ENCODE data around the gene SLC12A8.

The SLC12A8 gene

DNA sequence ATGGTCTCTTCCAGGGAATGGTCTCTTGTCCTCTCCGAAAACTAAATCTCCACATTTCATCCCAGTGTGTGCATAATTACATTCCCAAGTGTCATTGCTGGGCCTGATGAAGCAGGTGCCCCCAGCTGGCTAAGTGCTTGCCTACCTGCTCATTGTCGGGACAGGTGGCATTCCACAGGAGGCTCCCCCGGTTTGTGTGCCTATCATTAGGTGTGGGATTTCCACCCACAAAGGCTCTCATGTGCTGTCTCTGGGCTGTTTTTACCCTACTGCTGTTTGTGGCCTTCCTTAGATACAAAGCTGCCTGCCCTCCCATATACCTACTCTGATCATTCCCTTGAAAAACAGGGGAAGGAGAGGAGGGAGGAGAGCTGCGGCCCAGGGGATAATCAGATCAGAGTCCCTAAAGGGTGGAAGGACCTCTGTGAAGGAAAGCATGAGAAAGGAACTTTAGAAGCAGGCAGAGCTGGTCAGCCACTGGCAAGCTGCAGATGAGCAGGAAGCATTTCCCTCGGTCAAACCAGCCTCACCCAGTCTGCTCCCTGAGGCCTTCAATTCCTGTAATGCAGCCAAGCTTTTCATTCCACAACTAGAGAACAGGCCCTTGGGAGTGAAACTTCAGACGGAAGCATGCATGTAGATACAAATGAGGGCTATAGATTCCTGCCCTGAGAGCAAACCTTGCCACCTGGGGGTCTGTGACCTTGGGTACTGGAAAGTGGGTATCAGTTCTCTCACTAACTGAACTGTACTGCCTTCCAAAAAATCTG lies 96.1 kb downstream of the SLC12A8 start:
- H3F3A ChIP-seq (ENCODE audit: low read depth) = no peaks in the 10 kb centered on the region
- no peaks in the 10 kb centered on the region for H3K36me3 ChIP-seq (ENCODE audit: insufficient read depth, low read length)
- H3K9me2 ChIP-seq (replicated peaks; ENCODE audit: low read depth, low read length) = no peaks in the 10 kb centered on the region
- H3K27me3 ChIP-seq (ENCODE audit: insufficient read depth, low read length, poor library complexity, severe bottlenecking) = no peaks in the 10 kb centered on the region
- no peak overlapping the region for H2AFZ ChIP-seq (ENCODE audit: low read length)
- no peak overlapping the region for H3K4me2 ChIP-seq (ENCODE audit: low read depth, low read length, poor library complexity, severe bottlenecking)
- H3K4me1 ChIP-seq (ENCODE audit: insufficient read depth, low read length, poor library complexity, severe bottlenecking) = no peaks in the 10 kb centered on the region
- H4K20me1 ChIP-seq (ENCODE audit: insufficient read depth, low read length, poor library complexity, severe bottlenecking) = no peaks in the 10 kb centered on the region
- no peaks in the 10 kb centered on the region for H3K9me3 ChIP-seq (ENCODE audit: insufficient read depth, low read depth, low read length)
- H3K4me3 ChIP-seq (ENCODE audit: low read length, poor library complexity, severe bottlenecking) = no peak overlapping the region
- H3K9ac ChIP-seq (ENCODE audit: low read depth, low read length, poor library complexity, severe bottlenecking) = no peak overlapping the region
- TF ChIP-seq, protein P1, sequence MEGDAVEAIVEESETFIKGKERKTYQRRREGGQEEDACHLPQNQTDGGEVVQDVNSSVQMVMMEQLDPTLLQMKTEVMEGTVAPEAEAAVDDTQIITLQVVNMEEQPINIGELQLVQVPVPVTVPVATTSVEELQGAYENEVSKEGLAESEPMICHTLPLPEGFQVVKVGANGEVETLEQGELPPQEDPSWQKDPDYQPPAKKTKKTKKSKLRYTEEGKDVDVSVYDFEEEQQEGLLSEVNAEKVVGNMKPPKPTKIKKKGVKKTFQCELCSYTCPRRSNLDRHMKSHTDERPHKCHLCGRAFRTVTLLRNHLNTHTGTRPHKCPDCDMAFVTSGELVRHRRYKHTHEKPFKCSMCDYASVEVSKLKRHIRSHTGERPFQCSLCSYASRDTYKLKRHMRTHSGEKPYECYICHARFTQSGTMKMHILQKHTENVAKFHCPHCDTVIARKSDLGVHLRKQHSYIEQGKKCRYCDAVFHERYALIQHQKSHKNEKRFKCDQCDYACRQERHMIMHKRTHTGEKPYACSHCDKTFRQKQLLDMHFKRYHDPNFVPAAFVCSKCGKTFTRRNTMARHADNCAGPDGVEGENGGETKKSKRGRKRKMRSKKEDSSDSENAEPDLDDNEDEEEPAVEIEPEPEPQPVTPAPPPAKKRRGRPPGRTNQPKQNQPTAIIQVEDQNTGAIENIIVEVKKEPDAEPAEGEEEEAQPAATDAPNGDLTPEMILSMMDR (conservative IDR thresholded peaks at IDR 0.05; ENCODE audit: low read length) = no peak
- TF ChIP-seq EZH2phosphoT487 (IDR thresholded peaks at IDR 0.05; ENCODE audit: borderline replicate concordance) = no peak
- no peaks in the 10 kb centered on the region for H3K79me2 ChIP-seq (ENCODE audit: insufficient read depth, low read length)

DNA sequence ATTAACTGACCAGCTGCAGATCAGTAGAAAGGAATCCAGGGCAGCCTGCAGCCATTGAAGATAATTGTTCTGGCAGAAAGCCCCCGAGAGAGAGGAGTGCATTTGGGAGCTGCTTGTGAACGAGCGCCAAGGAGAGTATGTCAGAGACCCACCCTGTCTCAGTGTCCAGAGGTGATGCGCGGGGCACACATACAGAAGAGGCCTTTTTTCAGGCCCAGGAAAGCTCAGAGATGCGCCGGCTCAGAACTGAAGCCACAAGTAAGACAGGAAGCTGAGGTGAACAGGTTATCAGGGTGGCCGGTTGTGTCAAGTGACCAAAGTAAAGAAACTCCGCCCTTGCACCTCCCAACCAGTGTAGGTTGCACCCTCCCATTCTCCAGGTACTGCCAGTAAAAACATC lies 96.9 kb downstream of the SLC12A8 start:
- Histone ChIP-seq H2AFZ (ENCODE audit: low read length) (no peak overlapping the region), H3F3A (ENCODE audit: low read depth) (no peaks in the 10 kb centered on the region), H3K4me3 (ENCODE audit: low read length, poor library complexity, severe bottlenecking) (no peak overlapping the region), H3K79me2 (ENCODE audit: insufficient read depth, low read length) (no peaks in the 10 kb centered on the region), H4K20me1 (ENCODE audit: insufficient read depth, low read length, poor library complexity, severe bottlenecking) (no peaks in the 10 kb centered on the region), H3K4me1 (ENCODE audit: insufficient read depth, low read length, poor library complexity, severe bottlenecking) (no peaks in the 10 kb centered on the region), H3K36me3 (ENCODE audit: insufficient read depth, low read length) (no peaks in the 10 kb centered on the region), H3K9me3 (ENCODE audit: insufficient read depth, low read depth, low read length) (no peaks in the 10 kb centered on the region), H3K4me2 (ENCODE audit: low read depth, low read length, poor library complexity, severe bottlenecking) (no peak overlapping the region), H3K9me2 (replicated peaks; ENCODE audit: low read depth, low read length) (no peaks in the 10 kb centered on the region), H3K27me3 (ENCODE audit: insufficient read depth, low read length, poor library complexity, severe bottlenecking) (no peaks in the 10 kb centered on the region), H3K9ac (ENCODE audit: low read depth, low read length, poor library complexity, severe bottlenecking) (no peak overlapping the region)
- TF ChIP-seq EZH2phosphoT487 (IDR thresholded peaks at IDR 0.05; ENCODE audit: borderline replicate concordance) = no peak
- TF ChIP-seq, protein P1 (conservative IDR thresholded peaks at IDR 0.05; ENCODE audit: low read length) = no peak

GRCh38 chr3:125112981-125113380 lies 99.6 kb downstream of the SLC12A8 start:
- H4K20me1 ChIP-seq (ENCODE audit: insufficient read depth, low read length, poor library complexity, severe bottlenecking) = no peaks in the 10 kb centered on the region
- H3K4me3 ChIP-seq (ENCODE audit: low read length, poor library complexity, severe bottlenecking) = no peak overlapping the region
- no peaks in the 10 kb centered on the region for H3K36me3 ChIP-seq (ENCODE audit: insufficient read depth, low read length)
- H3K9me2 ChIP-seq (replicated peaks; ENCODE audit: low read depth, low read length) = no peaks in the 10 kb centered on the region
- no peaks in the 10 kb centered on the region for H3K79me2 ChIP-seq (ENCODE audit: insufficient read depth, low read length)
- no peaks in the 10 kb centered on the region for H3F3A ChIP-seq (ENCODE audit: low read depth)
- no peaks in the 10 kb centered on the region for H3K9me3 ChIP-seq (ENCODE audit: insufficient read depth, low read depth, low read length)
- peaks cover 9% of the 10 kb centered on the region for H3K4me1 ChIP-seq (ENCODE audit: insufficient read depth, low read length, poor library complexity, severe bottlenecking)
- no peak for TF ChIP-seq EZH2phosphoT487 (IDR thresholded peaks at IDR 0.05; ENCODE audit: borderline replicate concordance)
- TF ChIP-seq, protein P1 (conservative IDR thresholded peaks at IDR 0.05; ENCODE audit: low read length) = no peak
- H2AFZ ChIP-seq (ENCODE audit: low read length) = no peak overlapping the region
- no peak overlapping the region for H3K4me2 ChIP-seq (ENCODE audit: low read depth, low read length, poor library complexity, severe bottlenecking)
- no peaks in the 10 kb centered on the region for H3K27me3 ChIP-seq (ENCODE audit: insufficient read depth, low read length, poor library complexity, severe bottlenecking)
- H3K9ac ChIP-seq (ENCODE audit: low read depth, low read length, poor library complexity, severe bottlenecking) = no peak overlapping the region

All from Loucy (cell line).